C4-2B (cell line): ENCODE measurements around the gene JAKMIP1.
"Not testable (repeated sequence)": the region's sequence is repeated elsewhere in the genome, so short reads cannot be mapped to it uniquely, and the experiment has no call there.

Experiments used
- H3K27ac ChIP-seq: fragments of 450-650 bp; 2 replicates; pipeline ENCODE4 v1.5.1; 2017
- CTCF ChIP-seq: fragments of 450-650 bp; conservative IDR thresholded peaks from 2 replicates; pipeline ENCODE4 v1.5.1; 2017; ENCODE audit warnings: mild to moderate bottlenecking
- ZFX ChIP-seq: fragments of 450-650 bp; IDR thresholded peaks from 2 replicates; pipeline ENCODE4 v1.6.1; 2017

JAKMIP1 gene

GRCh38 chr4:6217716-6218381 lies 17.5 kb upstream of the JAKMIP1 start:
- TF ChIP-seq ZFX (no peak), CTCF (no peak)

GRCh38 chr4:6216588-6216987 lies 16.2 kb upstream of the JAKMIP1 start:
- no peak overlapping the region for H3K27ac ChIP-seq
- TF ChIP-seq ZFX (no peak), CTCF (no peak)

More at GRCh38 chr4:6217716-6218381, 17.5 kb upstream of the JAKMIP1 start:
- H3K27ac ChIP-seq = no peak overlapping the region

GRCh38 chr4:6209921-6210320 lies 9.6 kb upstream of the JAKMIP1 start:
- TF ChIP-seq CTCF = no peak
- no peak for TF ChIP-seq ZFX
- no peak overlapping the region for H3K27ac ChIP-seq

- H3K27ac ChIP-seq = not testable (repeated sequence)
These were observed 8.9 kb upstream of the JAKMIP1 start for GRCh38 chr4:6209291-6209690.

GRCh38 chr4:6208416-6208815 lies 8.1 kb upstream of the JAKMIP1 start:
- TF ChIP-seq CTCF = no peak
- peak overlapping the region; percentile 44 for H3K27ac ChIP-seq

- peak overlapping the region; percentile 44 for H3K27ac ChIP-seq
These were observed 7.3 kb upstream of the JAKMIP1 start for GRCh38 chr4:6207602-6208001.

GRCh38 chr4:6206771-6207290 lies 6.5 kb upstream of the JAKMIP1 start:
- TF ChIP-seq ZFX (no peak), CTCF (no peak)
- H3K27ac ChIP-seq = peak overlapping the region; percentile 44

More at GRCh38 chr4:6207602-6208001, 7.3 kb upstream of the JAKMIP1 start:
- TF ChIP-seq CTCF = no peak
- no peak for TF ChIP-seq ZFX

- no peak overlapping the region for H3K27ac ChIP-seq
- TF ChIP-seq CTCF (no peak), ZFX (no peak)
These were observed 5.6 kb upstream of the JAKMIP1 start for GRCh38 chr4:6205973-6206372.
